Astrocyte of the spinal cord (primary cell): ENCODE measurements around the gene SMCHD1.
"Not testable (repeated sequence)": the region's sequence is repeated elsewhere in the genome, so short reads cannot be mapped to it uniquely, and the experiment has no call there.

Experiments used
- DNase-seq: peaks from one replicate; pipeline ENCODE4 v3.0.0; 2011; ENCODE audit warnings: low read depth, low spot score
- H3K4me3 ChIP-seq: 2 replicates; pipeline ENCODE4 v1.5.1; 2011; ENCODE audit warnings: low read depth, mild to moderate bottlenecking, low read length, moderate library complexity
- in situ Hi-C: cut with HindIII; loops from 2 replicates; pipeline ENCODE4 v1.10.0; 2017; ENCODE audit warnings: low sequenced_read_pairs
- TF ChIP-seq, protein P1 (sequence below): IDR thresholded peaks from 2 replicates; pipeline ENCODE4 v1.5.1; 2012; ENCODE audit warnings: low read depth, mild to moderate bottlenecking, low read length, inconsistent platforms

The SMCHD1 gene

DNA sequence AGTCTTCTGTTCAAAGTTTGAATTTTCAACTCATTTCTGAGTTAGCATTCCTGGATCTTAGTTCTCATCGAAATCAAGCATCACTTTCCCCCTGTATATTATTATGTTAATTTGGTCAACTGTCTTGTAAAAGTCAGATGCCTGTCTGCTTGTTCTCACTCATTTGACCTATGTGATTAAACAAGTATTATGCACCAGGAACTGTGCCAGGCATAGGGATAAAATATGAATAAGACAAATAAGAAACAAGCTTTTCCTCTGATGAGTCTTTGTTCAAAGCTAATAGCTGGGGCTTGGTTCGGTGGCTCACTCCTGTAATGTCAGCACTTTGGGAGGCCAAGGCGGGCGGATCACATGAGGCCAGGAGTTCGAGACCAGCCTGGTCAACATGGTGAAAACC lies 171.5 kb downstream of the SMCHD1 start:
- in situ Hi-C loops: no loop called here
- DNase-seq: no peak
- TF ChIP-seq, protein P1, sequence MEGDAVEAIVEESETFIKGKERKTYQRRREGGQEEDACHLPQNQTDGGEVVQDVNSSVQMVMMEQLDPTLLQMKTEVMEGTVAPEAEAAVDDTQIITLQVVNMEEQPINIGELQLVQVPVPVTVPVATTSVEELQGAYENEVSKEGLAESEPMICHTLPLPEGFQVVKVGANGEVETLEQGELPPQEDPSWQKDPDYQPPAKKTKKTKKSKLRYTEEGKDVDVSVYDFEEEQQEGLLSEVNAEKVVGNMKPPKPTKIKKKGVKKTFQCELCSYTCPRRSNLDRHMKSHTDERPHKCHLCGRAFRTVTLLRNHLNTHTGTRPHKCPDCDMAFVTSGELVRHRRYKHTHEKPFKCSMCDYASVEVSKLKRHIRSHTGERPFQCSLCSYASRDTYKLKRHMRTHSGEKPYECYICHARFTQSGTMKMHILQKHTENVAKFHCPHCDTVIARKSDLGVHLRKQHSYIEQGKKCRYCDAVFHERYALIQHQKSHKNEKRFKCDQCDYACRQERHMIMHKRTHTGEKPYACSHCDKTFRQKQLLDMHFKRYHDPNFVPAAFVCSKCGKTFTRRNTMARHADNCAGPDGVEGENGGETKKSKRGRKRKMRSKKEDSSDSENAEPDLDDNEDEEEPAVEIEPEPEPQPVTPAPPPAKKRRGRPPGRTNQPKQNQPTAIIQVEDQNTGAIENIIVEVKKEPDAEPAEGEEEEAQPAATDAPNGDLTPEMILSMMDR: no peak
- no peak overlapping the region for H3K4me3 ChIP-seq

DNA sequence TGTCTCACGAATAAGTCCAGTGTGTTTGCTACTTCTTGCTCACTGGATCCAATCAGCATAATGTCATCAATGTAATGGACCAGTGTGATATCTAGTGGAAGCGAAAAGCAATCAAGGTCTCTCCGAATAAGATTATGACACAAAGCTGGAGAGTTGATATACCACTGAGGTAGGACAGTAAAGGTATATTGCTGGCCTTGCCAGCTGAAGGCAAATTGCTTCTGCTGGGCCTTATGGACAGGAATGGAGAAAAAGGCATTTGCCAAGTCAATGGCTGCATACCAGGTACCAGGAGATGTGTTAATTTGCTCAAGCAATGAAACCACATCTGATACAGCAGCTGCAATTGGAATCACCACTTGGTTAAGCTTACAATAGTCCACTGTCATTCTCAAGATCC lies 180.6 kb downstream of the SMCHD1 start:
- DNase-seq, in situ Hi-C loops, H3K4me3 ChIP-seq: not testable (repeated sequence)

DNA sequence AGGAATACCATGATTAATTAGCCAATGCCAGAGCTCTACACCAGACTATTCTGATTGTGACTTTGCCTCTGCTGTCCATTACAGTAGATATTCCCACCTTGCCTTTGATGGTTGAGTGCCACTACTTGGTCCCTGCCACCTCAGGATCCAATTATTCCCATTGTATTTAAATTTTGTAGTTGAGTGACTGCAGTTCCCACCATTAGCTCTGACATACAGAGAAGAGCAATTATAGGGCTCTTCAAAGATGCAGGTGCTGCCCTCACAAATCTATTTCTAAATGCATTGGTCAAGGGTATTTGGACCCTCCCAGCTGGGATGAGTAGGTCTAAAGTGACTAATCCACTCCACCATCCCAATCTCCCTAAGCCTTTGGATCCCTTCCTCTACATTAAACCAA lies 181.8 kb downstream of the SMCHD1 start:
- H3K4me3 ChIP-seq, in situ Hi-C loops, DNase-seq: not testable (repeated sequence)

DNA sequence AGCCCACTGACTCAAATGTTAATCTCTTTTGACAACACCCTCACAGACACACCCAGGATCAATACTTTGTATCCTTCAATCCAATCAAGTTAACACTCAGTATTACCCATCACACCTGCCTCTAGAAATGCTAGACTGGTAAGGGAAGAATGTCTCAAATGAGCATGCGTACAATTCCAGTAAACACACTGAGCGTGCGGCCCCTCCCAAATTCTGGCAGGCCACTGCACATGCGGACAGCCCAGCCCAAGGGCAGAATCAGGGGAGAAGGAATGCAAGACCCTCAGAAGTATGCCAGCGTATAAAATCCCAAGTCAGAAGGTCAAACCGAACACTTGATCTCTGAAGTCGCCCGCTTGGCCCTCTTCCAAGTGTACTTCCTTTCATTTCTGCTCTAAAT lies 183.7 kb downstream of the SMCHD1 start:
- in situ Hi-C loops: no loop called here
- DNase-seq: no peak
- TF ChIP-seq, protein P1: no peak
- H3K4me3 ChIP-seq: no peak overlapping the region

DNA sequence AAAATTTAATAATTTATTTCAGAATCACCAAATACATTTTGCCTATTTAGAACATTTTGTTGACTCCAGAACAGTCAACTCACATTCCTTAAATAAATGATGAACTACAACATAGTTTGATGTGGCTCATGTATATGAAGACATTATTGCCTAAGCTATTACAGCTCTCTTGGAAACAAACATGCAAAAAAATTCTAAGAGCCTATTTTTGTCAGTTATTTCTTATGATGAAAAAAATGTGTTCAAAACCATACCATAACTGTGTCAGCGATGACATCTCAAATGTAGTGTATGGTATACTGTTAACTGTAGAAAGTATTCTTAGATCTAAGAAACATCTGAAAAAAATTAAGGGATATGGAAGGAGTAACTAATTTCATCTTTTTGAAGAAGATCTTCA lies 185.0 kb downstream of the SMCHD1 start:
- in situ Hi-C loops: no loop called here
- no peak overlapping the region for H3K4me3 ChIP-seq
- DNase-seq: no peak
- TF ChIP-seq, protein P1: no peak

DNA sequence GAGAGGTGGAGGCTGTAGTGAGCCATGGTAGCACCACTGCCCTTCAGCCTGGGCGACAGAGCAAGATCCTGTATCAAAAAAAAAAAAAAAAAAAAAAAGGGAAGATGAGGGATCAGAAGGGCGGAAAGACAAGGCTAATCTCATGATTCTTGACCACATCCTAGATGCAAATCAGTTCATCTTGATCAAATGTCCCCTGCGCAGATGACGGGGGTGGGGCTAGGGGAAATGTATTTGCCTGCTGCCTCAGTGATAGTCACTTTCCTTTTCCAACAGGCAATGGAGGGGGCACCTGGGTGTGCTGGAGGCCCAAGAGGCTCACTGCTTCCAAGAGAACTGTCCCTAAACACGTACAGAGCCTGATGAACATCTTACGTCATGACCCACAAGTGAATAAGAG lies 187.6 kb downstream of the SMCHD1 start:
- DNase-seq: no peak
- in situ Hi-C loops: no loop called here
- TF ChIP-seq, protein P1: no peak
- no peak overlapping the region for H3K4me3 ChIP-seq

DNA sequence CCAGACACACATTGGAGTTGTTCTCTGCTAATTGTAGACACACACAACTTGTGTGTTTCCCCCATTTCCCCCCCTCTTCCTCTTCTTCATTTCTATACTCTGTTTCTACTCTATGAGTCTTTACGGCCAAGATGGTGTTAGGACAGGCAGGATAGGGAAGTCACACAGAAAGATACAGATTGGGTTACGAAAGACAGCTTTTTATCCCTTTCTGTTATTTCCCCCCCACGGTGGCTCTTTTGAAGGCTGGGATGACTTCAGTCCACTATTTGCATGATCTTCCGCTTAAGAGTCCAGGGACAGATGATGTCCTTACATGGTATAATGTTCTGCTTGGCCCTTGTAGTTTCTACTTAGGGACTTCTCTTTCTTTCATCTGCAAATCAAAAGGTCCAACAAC lies 189.6 kb downstream of the SMCHD1 start:
- DNase-seq: no peak
- no peak overlapping the region for H3K4me3 ChIP-seq
- in situ Hi-C loops: no loop called here
- TF ChIP-seq, protein P1: no peak

DNA sequence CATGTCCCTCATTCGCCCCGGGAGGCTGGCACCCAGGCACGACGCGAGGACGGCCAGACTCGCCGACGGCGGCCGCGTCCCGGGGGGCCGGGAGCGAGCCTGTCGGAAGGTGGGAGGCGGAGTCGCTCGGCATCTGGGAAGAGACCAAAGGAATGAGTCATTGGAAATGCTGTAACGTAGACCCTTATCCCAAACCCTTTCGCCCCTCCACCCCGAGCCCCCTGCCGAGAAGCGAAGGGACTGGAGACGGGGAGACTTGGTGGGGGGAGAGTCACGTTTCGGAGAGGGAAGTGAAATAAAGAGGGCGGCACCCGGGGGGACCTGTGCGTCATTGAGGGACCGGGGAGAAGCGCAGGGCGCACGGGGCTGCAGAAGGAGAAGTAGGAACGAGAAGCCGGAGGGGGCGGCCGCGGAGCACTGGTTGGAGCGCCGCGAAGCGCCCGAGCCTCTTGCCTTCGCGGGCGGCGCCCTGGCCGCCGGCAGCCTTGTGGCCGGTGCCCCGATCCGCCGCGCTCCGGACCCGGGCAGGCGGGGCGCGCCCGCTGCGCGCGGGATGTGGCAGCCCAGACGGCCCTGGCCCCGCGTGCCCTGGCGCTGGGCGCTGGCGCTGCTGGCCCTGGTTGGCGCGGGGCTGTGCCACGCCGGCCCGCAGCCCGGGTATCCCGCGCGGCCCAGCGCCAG lies 191.2 kb downstream of the SMCHD1 start, which contains the start of gene EMILIN2:
Gene EMILIN2, plus strand, starts transcription at position 371 of the 681 bp plus-strand sequence. Its CDS starts 183 bp downstream, at position 554.
- TF ChIP-seq, protein P1: no peak
- in situ Hi-C loops: no loop called here
- DNase-seq: peak; percentile 65
- H3K4me3 ChIP-seq: peak within 1 kb of the TSS; percentile 54
